Psoas muscle (tissue), 8 donors: Measurements from ENCODE around the gene QSOX2. TPM values are rescaled to one million over a fixed set of nuclear protein-coding genes. Genes with fewer than 3 reads are reported as not detected.

ENCODE experiments used
- ATAC-seq, 4 donors: fragments of 200-7000 bp; cut with Tn5 transposase; one replicate each; pipeline ENCODE4 v1.9.1; 2020; ENCODE audit warnings: moderate library complexity in 3 of 4, mild to moderate bottlenecking in 2 of 4
- DNase-seq, 2 donors: peaks; one replicate each; pipeline ENCODE4 v3.0.0-alpha.2; 2020
- H3K27ac ChIP-seq: fragments of 200-600 bp; one replicate; pipeline ENCODE4 v1.8.0; 2022
- H3K27me3 ChIP-seq, 3 donors: fragments of 200-600 bp in 1 of 3; one replicate each; pipeline versions ENCODE4 v1.6.1 to v1.8.0; 2013 to 2022; ENCODE audit warnings: low read length in 2 of 3, mild to moderate bottlenecking in 2 of 3, moderate library complexity in 1 of 3; ENCODE audit not compliant: insufficient read depth in 3 of 3
- H3K36me3 ChIP-seq, 2 donors: fragments of 200-600 bp in 1 of 2; one replicate each; pipeline versions ENCODE4 v1.6.1 to v1.8.0; 2013 to 2022; ENCODE audit warnings: low read depth in 1 of 2, mild to moderate bottlenecking in 1 of 2, moderate library complexity in 1 of 2; ENCODE audit not compliant: insufficient read depth in 1 of 2
- H3K4me1 ChIP-seq: fragments of 200-600 bp; one replicate; pipeline ENCODE4 v1.8.0; 2022
- H3K4me3 ChIP-seq: fragments of 200-600 bp; one replicate; pipeline ENCODE4 v1.8.0; 2022; ENCODE audit warnings: mild to moderate bottlenecking
- H3K9me3 ChIP-seq: fragments of 200-600 bp; one replicate; pipeline ENCODE4 v1.8.0; 2022
- CTCF ChIP-seq: fragments of 200-600 bp; IDR thresholded peaks from one replicate; pipeline ENCODE4 v1.8.0; 2022; ENCODE audit warnings: antibody characterized with exemption
- WGBS, 3 donors: extraction: QIAGEN DNeasy Blood & Tissue Kit; methylation state at CpG; one replicate each; pipeline versions ENCODE4 v1.1.6 to v1.1.7; 2013; 5-methylcytosine and 5-hydroxymethylcytosine counted together
- intact Hi-C, 2 donors: fragments of 100-400 bp; cut with DNase I; formaldehyde crosslinking; loops; one replicate each; pipeline versions ENCODE4 v1.11.0 to v1.14.2; 2022
- polyA plus RNA-seq, 3 donors: library from polyadenylated mRNA; stranded (reverse); fragments of 200-250 nt; gene quantifications; one replicate each; pipeline ENCODE4 v1.2.3, GENCODE V29; 2013
- total RNA-seq, 4 donors: library from RNA; stranded (reverse); fragmentation: NEBNext Ultra II Directional in 2 of 4; extraction: Animal tissue kit (Norgen Biotek cat#: 25700) in 2 of 4; gene quantifications; one replicate each; pipeline versions ENCODE4 v1.2.1 to v1.2.4, GENCODE V29; 2021 to 2023
- donor health status: healthy with polysubstance abuse.
- donor health status: DM: no; HTN: no; CAD: no; lungs with moderate emphysema.
- donor health status: Bipolar disorder and iron deficiency.
- donor health status: healthy.
- donor health status: DM: yes; HTN: yes; CAD: no.
- donor health status: DM: no; HTN: no; CAD: no.
- donor health status: DM: no; HTN: no; CAD: no.
- donor health status: DM: yes; HTN: yes; CAD: no.

The QSOX2 gene
- total and polyA plus RNA-seq, 7 donors = 3.6 to 7.5 (median 5.6) TPM

- DNase-seq = no peak
- WGBS, 3 donors = 79 to 85% (median 82%) methylated on average over 33 of the region's 33 CpGs
- no peak overlapping the region for H3K27ac ChIP-seq
- no peak for TF ChIP-seq CTCF
- ATAC-seq = no peak
- intact Hi-C loops = no loop called here
- no peaks in the 10 kb centered on the region for H3K9me3 ChIP-seq
- no peak overlapping the region for H3K4me3 ChIP-seq
- H3K4me1 ChIP-seq = no peaks in the 10 kb centered on the region
- H3K27me3 ChIP-seq = no peaks in the 10 kb centered on the region
- H3K36me3 ChIP-seq = peaks cover 0 to 16% of the 10 kb centered on the region in 2 donors
These were observed 16.2 kb downstream of the QSOX2 start for GRCh38 chr9:136229096-136230065.

DNA sequence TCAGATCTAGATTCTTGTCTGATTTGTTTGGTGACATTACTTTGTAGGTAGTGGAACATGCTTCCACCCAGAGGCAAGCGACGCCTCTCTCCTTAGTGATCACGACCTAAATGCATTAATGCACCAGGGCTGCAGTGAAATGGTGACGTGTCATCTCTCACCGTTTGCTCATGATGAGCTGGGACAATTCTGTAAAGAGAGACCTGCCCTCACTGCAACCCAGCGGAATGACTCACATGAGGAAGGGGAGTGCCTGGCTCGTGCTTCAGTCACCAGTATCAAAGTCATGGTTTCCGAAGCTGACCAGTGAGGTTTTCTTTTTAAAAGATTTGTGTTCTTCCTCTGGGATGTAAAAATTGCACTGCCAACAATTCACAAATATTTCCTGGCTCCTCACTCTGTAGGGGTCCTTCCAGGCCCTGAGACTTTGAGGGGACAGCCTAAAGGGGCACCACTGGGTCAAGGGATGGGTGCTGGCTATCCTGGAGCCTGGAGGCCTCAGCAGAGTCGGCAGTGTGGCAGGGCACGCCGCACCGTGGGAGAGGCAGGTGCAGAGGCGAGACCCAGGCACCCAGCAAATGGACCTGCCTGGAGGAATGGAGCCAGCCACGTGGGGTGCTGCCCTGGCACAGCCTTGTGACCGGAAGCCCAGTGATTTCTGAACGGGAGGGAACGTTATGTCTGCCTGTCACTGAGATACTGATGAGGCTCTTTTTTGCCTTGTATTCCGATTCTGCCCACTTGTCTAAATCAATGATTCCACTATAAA is 17.3 kb downstream of the QSOX2 start:
- no peaks in the 10 kb centered on the region for H3K4me1 ChIP-seq
- no peak for TF ChIP-seq CTCF
- H3K27ac ChIP-seq = no peak overlapping the region
- ATAC-seq (peak in 1 of 4 donors; percentile 26), DNase-seq (no peak)
- intact Hi-C loops = no loop called here
- H3K36me3 ChIP-seq = peaks cover 0 to 27% of the 10 kb centered on the region in 2 donors
- WGBS, 3 donors = 69 to 81% (median 72%) methylated on average over 18 of the region's 18 CpGs
- H3K27me3 ChIP-seq = no peaks in the 10 kb centered on the region
- H3K9me3 ChIP-seq = no peaks in the 10 kb centered on the region
- H3K4me3 ChIP-seq = no peak overlapping the region

GRCh38 chr9:136226680-136227407 is 18.8 kb downstream of the QSOX2 start:
- TF ChIP-seq CTCF = no peak
- Histone ChIP-seq H3K4me3 (no peak overlapping the region), H3K27me3 (no peaks in the 10 kb centered on the region), H3K9me3 (no peaks in the 10 kb centered on the region), H3K27ac (no peak overlapping the region), H3K36me3 (peaks cover 0 to 39% of the 10 kb centered on the region in 2 donors), H3K4me1 (no peaks in the 10 kb centered on the region)
- DNase-seq (no peak), ATAC-seq (no peak)
- 83 to 92% (median 84%) methylated on average over 30 of the region's 30 CpGs for WGBS, 3 donors
- intact Hi-C loops = no loop called here

DNA sequence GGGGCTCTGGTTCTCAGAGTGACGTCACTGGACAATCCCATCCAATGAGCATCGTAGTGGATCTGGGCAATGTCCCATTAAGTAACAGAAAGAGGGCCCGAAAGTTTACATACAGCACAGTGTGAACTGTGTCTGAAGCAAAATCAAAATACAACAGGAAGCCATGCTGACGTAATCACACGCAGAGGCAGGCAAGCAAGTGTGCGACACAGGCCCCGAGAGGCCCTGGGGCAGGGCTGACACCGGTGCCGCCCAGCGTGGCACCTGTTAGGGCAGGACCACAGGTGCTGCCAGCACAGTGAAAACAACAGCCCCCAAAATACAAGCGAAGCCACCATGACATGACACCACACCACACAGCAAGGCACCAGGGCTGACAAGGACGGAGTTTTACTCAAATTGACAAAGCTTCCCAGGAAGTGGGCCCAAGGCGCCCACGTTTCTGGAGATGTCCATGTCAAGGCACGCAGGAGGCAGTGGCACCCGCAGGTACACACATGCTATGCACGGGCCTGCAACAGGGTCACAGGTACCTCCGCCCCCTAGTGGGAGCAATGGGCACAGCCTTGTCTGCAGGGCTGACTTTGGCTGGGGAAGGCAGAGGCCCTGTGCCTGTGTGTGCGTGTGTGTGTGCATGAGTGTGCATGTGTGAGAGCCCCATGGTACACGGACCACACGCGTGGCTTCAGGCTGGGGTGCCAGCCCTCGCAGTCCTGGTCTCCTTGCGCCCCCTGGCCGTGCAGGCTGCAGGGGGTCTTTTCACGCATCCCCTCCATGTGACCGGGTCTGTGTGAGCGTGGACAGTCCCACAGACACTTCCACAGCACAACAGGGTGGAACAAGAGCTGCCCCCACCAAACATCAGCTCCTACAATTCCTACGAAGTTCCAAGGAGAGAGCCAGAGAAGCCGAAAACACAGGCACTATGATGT is 19.6 kb downstream of the QSOX2 start:
- WGBS, 3 donors = 82 to 83% (median 83%) methylated on average over 30 of the region's 30 CpGs
- intact Hi-C loops = no loop called here
- DNase-seq (peak in 1 of 2 donors; percentile 41), ATAC-seq (peak; percentile 47 to 67 (median 60))
- peak; percentile 51 for TF ChIP-seq CTCF
- Histone ChIP-seq H3K36me3 (peaks cover 0 to 41% of the 10 kb centered on the region in 2 donors), H3K9me3 (no peaks in the 10 kb centered on the region), H3K4me1 (no peaks in the 10 kb centered on the region), H3K27ac (no peak overlapping the region), H3K27me3 (no peaks in the 10 kb centered on the region), H3K4me3 (no peak overlapping the region)
